ENCODE data around the gene BABAM1.
"Not testable (repeated sequence)": the region's sequence is repeated elsewhere in the genome, so short reads cannot be mapped to it uniquely, and the experiment has no call there.

The BABAM1 gene

DNA sequence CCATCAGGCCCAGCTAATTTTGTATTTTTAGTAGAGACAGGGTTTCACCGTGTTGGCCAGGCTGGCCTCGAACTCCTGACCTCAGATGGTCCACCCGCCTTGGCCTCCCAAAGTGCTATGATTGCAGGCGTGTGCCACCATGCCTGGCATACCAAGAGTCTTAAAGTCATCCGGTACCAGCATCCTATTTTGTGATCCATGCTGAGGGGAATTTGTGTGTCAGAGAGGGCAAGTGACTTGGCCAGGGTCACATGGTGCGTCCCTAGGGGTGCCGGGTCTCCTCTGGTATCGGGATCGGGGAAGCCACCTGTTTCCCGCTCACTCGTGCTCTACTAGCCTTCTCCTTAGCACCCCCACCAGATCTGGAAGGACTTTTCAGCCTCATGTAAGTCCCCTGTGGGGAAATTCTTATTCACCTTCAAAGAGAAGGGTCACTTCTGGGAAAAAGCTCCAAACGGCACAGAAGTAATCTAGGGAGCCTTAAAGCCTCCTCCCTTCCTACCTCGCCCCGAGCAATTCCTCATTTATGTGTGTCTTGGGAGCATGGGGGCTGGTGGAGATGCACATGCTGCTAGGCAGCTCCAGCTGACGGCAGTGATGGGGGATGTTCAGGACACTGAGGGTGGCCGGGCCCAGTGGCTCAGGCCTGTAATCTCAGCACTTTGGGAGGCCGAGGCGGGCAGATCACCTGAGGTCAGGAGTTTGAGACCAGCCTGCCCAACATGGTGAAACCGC is 8.4 kb downstream of the BABAM1 start:
- FAIRE-seq, result no peak

DNA sequence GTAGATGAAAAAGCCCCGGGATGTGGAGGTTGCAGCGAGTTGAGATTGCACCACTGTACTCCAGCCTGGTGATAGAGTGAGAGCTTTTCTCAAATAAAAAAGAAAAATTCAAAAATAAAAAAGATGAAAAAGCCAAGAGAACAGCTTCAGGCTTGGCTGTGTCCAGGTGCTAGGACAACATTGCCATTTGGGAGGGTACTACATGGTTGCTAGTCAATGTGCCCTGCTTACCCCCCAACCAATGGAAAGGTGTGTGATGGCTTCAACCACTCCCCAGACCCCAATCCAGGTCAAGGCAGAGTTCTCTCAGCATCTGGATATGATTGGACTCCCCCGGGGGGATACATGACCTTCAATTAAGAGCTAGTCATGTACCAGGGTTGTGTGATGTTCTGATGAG is 12.2 kb downstream of the BABAM1 start:
- no peak for FAIRE-seq

DNA sequence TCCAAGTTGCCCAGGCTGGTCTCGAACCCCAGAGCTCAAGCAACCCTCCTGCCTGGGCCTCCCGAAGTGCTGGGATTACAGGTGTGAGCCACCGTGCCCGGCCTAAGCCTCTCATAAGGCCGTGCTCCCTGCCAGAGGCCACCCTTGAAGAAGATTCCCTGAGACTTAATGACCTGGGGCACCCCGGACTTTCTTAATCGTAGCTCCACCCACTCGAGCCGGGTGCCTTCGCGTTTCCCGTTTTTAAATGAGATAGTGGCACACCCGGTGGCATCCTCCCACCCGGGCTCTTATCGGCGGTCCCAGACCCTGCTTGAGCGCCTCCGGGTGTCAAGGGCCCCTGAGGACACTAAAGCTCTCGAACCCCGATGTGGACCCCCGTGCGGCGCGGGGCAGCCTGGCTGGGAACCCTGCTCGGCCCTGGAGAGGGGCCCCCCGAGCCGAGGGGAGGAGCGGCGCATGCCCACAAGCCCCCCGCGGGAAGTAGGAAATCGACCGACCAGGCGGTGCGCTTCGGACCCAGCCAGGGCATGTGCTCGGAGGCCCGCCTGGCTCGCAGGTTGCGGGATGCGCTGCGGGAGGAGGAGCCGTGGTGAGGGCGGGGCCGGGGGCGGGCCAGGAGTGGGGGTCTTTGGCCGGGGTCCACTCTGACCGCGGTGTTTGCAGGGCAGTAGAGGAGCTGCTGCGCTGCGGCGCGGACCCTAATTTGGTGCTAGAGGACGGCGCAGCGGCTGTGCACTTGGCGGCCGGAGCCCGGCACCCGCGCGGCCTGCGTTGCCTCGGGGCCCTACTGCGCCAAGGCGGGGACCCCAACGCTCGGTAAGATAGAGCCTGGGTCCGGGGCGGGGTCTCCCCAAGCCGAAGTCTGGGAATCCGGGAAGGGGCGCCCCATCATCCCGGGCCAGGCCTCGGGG is 14.4 kb downstream of the BABAM1 start, which contains the start of gene ANKLE1:
ANKLE1 (plus strand) TSS at position 511 of the 914 bp plus-strand sequence; CDS start at position 531, 20 bp downstream.
- FAIRE-seq, result no peak

GRCh38 chr19:17282488-17283125 is 15.4 kb downstream of the BABAM1 start:
- no peak for FAIRE-seq

DNA sequence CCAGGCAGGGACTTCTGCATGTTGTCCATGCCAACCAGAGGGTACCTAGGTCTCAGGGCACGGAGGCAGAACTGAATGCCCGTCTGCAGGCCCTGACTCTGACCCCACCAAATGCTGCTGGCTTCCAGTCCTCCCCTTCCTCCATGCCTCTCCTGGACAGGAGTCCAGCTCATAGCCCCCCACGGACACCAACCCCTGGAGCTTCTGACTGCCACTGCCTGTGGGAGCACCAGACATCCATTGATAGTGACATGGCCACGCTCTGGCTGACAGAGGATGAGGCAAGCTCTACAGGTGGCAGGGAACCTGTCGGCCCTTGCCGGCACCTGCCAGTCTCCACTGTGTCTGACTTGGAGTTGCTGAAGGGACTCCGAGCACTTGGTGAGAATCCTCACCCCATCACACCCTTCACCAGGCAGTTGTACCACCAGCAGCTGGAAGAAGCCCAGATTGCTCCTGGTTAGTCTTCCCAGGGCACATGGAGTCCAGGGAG is 16.3 kb downstream of the BABAM1 start:
- no peak for FAIRE-seq

DNA sequence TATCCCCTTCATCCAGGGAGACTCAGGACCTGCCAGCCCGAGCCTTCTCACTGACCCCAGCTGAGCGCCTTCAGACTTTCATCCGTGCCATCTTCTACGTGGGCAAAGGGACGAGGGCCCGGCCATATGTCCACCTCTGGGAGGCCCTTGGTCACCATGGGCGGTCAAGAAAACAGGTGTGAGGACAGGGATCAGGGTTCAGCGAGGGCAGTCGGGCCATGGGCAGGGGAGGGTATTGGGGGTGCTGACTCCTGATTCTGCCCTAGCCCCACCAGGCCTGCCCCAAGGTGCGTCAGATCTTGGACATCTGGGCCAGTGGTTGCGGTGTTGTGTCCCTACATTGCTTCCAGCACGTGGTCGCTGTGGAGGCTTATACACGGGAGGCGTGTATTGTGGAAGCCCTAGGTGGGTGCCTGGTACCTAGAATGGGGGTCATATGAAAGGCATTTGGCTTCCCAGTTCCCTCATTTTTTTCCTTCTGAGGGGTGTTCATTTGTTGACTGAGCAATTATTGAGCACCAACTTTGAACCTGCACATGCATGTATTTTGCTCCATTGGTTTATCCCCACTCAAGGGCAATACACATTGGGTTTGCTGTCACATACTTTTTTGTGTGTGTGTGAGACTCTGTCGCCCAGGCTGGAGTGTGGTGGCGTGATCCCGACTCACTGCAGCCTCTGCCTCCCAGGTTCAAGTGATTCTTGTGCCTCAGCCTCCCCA is 18.3 kb downstream of the BABAM1 start:
- FAIRE-seq, result no peak

DNA sequence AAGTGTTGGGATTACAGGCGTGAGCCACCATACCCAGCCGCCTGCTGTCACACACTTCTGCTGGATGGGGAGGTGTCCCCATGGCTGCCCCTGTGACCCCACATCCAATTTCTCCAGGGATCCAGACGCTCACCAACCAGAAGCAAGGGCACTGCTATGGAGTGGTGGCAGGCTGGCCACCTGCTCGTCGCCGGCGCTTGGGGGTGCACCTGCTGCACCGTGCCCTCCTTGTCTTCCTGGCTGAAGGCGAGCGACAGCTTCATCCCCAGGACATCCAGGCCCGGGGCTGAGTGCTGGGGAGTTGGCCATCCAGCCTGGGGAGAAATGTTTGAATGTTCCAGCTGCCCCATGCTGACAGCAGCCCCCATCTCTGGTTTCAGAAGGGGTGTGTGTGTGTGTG is 19.0 kb downstream of the BABAM1 start:
- FAIRE-seq, result no peak

DNA sequence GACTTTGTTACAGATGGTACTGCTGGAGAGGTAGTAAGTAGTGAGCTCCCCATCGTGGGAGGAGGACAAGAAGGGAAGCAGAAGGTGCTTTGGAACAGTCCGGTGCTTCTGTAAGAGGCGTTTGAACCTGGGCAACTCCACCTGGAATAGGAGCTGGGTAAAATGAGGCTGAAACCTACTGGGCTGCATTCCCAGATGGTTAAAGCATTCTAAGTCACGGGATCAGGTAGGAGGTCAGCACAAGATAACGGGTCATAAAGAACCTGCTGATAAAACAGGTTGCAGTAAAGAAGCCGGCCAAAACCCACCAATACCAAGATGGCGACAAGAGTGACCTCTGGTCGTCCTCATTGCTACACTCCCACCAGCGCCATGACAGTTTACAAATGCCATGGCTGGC is 19.5 kb downstream of the BABAM1 start:
- no peak for FAIRE-seq

- FAIRE-seq, result no peak
Observed at GRCh38 chr19:17289489-17289888, 22.2 kb downstream of the BABAM1 start.

DNA sequence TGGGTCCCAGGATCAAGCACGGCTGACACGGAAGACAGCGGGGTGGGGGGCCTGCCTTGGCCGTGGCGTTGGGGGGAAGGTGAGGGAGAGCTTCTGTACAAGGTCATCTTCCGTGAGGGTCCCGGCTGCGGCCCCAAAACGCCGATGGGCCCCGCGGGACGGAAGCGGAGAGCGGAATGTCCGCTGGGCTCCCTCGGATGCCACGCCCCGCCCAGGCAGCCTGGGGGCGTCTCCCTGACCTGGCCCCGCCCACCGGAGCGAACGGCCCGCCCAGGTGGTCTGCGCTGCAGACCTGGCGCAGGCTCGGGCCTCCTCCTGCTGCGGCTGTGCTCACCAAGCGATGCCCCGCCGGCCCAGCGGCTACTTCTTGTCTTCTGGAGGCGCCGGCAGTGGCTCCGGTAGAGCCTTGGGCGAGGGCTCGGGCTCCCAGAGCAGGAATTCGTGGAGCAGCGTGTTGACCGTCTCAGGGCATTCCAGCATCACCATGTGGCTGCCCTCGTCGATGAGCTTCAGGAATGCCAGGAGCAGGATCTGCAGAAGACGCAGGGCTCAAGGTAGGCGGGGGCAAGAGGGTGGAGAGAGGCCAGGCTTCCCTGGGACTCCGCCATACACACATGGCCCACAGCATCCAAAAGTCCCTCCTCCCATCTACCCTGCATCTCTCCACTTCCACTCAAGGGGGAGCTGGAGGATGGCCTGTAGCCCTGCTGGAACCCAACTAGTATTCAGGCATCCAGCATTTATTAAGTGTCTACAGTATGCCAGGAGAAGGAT is 25.2 kb downstream of the BABAM1 start:
- FAIRE-seq, result peak; percentile 86

DNA sequence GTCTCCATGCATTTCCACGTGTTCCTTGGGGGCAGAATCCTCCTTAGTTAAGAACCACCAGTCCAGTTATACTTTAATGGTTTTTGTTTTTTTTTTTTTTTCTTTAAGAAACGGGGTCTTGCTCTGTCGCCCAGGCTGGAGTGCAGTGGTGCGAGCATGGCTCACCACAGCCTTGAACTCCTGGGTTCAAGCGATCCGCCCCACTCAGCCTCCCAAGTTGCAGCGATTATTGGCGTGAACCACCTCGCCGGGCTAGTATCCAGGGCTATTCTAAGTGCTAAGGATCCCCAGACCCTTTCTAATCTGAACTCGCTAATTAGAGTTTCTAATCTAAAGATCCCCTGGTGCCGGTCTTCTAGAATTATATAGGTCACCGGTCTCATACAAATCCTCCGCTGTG is 26.4 kb downstream of the BABAM1 start:
- no peak for FAIRE-seq

- FAIRE-seq, result no peak
Observed at GRCh38 chr19:17294051-17294891, 27.0 kb downstream of the BABAM1 start.

- not testable (repeated sequence) for FAIRE-seq
Observed at GRCh38 chr19:17295551-17295950, 28.3 kb downstream of the BABAM1 start.

GRCh38 chr19:17296273-17296672 is 29.0 kb downstream of the BABAM1 start:
- no peak for FAIRE-seq

DNA sequence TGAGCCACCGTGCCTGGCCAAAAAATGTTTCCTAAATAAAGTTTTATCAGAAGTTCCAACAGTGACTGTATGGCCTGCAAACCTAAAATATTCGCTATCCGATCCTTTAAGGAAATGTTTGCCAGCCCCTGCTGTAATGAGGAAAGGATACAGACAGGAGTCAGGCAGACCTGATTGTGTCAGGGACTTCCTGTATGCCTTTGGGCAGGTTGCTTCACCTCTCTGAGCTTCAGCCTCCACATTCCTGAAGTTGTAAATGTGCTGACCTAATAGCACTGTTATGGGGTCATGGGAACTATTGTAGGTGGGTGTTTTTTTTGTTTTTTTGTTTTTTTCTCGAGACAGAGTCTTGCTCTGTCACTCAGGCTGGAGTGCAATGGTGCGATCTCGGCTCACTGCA is 29.7 kb downstream of the BABAM1 start:
- FAIRE-seq, result no peak

DNA sequence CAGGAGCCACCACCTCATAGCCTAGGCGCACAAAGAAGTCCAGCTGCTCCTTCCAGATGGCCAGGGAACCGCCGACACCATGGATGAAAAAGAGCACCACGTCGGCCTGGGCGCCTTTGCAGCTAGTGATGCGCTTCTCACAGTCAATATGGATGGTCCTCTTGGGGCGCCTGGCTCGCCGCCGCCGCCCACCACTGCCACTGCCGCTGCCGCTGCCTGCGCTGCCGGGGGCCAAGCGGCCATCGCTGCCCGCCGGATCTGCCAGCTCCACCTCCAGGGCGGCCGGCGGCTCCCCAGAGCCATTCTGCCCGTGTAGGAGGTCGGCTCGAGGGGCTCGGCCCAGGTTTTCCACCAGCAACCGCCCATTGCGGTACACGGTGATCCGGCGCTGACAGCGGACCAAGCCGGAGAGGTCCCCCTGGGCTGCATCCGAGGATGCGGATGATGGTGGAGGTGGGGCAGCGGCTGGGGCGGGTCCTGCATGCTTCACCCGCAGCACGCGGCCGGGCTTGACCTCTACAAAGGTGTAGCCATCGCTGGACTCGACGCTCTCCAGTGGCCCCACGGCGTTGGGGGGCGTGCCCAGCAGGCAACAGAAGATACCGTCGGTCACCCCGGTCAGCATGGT is 33.9 kb downstream of the BABAM1 start:
- FAIRE-seq, result no peak

GRCh38 chr19:17302391-17303166 is 35.3 kb downstream of the BABAM1 start:
- FAIRE-seq, result no peak

DNA sequence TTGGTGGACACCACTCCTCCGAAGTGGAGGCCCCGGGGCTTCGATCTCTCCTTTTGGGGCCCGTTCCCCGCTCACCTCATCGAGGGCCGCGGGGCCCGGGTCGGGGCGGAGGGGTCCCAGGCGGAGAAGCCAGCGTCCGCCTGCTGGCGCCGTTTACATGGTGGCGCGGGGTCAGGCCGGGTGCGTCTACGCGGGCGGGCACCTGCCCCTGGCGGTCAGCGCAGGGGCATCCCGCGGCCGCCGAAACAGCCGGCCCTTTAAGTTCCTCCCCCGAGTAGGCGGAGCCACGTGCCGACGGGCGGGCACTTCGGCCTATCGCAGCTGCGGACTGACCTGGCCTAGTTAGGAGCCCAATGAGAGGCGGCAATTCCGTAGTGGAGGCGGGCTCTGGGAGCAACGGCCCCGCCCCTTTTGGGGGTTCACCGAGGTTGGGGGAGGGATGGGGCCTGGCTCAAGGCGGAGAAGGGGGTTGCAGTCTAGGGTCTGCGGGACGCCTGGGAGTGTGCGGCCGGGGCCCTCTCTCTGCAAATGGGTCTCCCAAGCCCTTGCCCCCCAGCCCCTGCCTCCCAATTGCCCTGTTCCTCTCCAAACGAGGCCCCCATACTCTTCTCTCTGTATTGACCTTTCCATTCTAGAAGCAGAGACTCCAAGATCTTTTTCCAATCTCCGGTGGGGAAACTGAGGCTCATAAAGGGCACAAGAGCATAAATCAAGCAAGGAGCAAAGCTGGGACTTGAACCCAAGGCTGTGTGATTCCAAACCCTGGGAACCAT is 36.1 kb downstream of the BABAM1 start, which contains the start of gene ABHD8:
ABHD8 (minus strand) TSS at position 259 of the 773 bp plus-strand sequence. CDS start 1,809 bp downstream, outside the sequence.
- FAIRE-seq, result no peak

- no peak for FAIRE-seq
Observed at GRCh38 chr19:17303940-17304267, 36.7 kb downstream of the BABAM1 start.
